IMR-90 (cell line): ENCODE data around the gene MAGEA12. TPM values are rescaled to one million over a fixed set of nuclear protein-coding genes. Genes with fewer than 3 reads are reported as not detected.
"Not testable (repeated sequence)": the region's sequence is repeated elsewhere in the genome, so short reads cannot be mapped to it uniquely, and the experiment has no call there.

Experiments used
- ATAC-seq: fragments of 200-7000 bp; cut with Tn5 transposase; 2 replicates; pipeline ENCODE4 v1.9.1; 2020; ENCODE audit warnings: low read depth, mild to moderate bottlenecking, moderate library complexity
- BruUV-seq: library from RNA; stranded (reverse); fragments of 400-500 nt; replicated peaks from 2 replicates; lab custom pipeline; 2021; lab: Mats Ljungman, UMichigan
- CTCF ChIA-PET: fragments of 300-600 bp; formaldehyde crosslinking; extraction: SDS; loops from one replicate; lab custom pipeline; 2021; ENCODE audit warnings: antibody characterized with exemption; lab: Yijun Ruan, JAX
- POLR2A ChIA-PET: fragments of 300-600 bp; sonication (Branson Sonifier 250); formaldehyde crosslinking; loops from one replicate; lab custom pipeline; 2022; ENCODE audit warnings: antibody characterized with exemption; ENCODE audit not compliant: unreplicated experiment; lab: Charles Lee
- DNase-seq: peaks from one replicate; pipeline ENCODE4 v3.0.0; 2013
- H2AFZ ChIP-seq: replicated peaks from 2 replicates; pipeline ENCODE3; 2013; ENCODE audit warnings: low read length, mild to moderate bottlenecking; ENCODE audit not compliant: poor library complexity
- H2AK5ac ChIP-seq: 2 replicates; pipeline ENCODE4 v1.6.1; 2013; ENCODE audit warnings: low read depth, low read length, inconsistent platforms
- H2AK9ac ChIP-seq: replicated peaks from 2 replicates; pipeline ENCODE3; 2013; ENCODE audit warnings: mild to moderate bottlenecking, low read depth, low read length, moderate library complexity; ENCODE audit not compliant: poor library complexity
- H2BK120ac ChIP-seq: 2 replicates; pipeline ENCODE4 v1.6.1; 2013; ENCODE audit warnings: low read depth, low read length, inconsistent platforms
- H2BK15ac ChIP-seq: 3 replicates; pipeline ENCODE4 v1.6.1; 2013; ENCODE audit warnings: low read depth, low read length, inconsistent platforms
- H2BK20ac ChIP-seq: 2 replicates; pipeline ENCODE4 v1.6.1; 2013; ENCODE audit warnings: low read depth, mild to moderate bottlenecking, inconsistent platforms, low read length, moderate library complexity
- H2BK5ac ChIP-seq: 2 replicates; pipeline ENCODE4 v1.6.1; 2013; ENCODE audit warnings: mild to moderate bottlenecking, low read depth, low read length, inconsistent platforms; ENCODE audit not compliant: poor library complexity, severe bottlenecking
- H3K14ac ChIP-seq: replicated peaks from 2 replicates; pipeline ENCODE4 v1.6.1; 2013; ENCODE audit warnings: low read depth, low read length, inconsistent platforms
- H3K18ac ChIP-seq: 2 replicates; pipeline ENCODE4 v1.6.1; 2013; ENCODE audit warnings: low read depth, low read length, control low read depth
- H3K23ac ChIP-seq: 2 replicates; pipeline ENCODE4 v1.6.1; 2013; ENCODE audit warnings: low read depth, low read length, inconsistent platforms
- H3K27ac ChIP-seq: 2 replicates; pipeline ENCODE4 v1.5.1; 2013; ENCODE audit warnings: mild to moderate bottlenecking, control low read depth, low read length; ENCODE audit not compliant: insufficient read depth
- H3K27me3 ChIP-seq: 2 replicates; pipeline ENCODE4 v1.6.1; 2013; ENCODE audit warnings: low read length; ENCODE audit not compliant: control insufficient read depth, insufficient read depth
- H3K36me3 ChIP-seq: 2 replicates; pipeline ENCODE4 v1.6.1; 2013; ENCODE audit warnings: low read length, mixed read lengths; ENCODE audit not compliant: control insufficient read depth, insufficient read depth
- H3K4ac ChIP-seq: 2 replicates; pipeline ENCODE4 v1.6.1; 2013; ENCODE audit warnings: low read depth, low read length, inconsistent platforms
- H3K4me1 ChIP-seq: 2 replicates; pipeline ENCODE4 v1.6.1; 2013; ENCODE audit warnings: low read length, mixed read lengths; ENCODE audit not compliant: control insufficient read depth, insufficient read depth
- H3K4me2 ChIP-seq: 2 replicates; pipeline ENCODE4 v1.6.1; 2013; ENCODE audit warnings: low read depth, mild to moderate bottlenecking, control low read depth, low read length, moderate library complexity
- H3K4me3 ChIP-seq: 2 replicates; pipeline ENCODE4 v1.5.1; 2013; ENCODE audit warnings: low read depth, mild to moderate bottlenecking, control low read depth, low read length, moderate library complexity; ENCODE audit not compliant: insufficient read depth
- H3K56ac ChIP-seq: 2 replicates; pipeline ENCODE4 v1.6.1; 2013; ENCODE audit warnings: low read length, inconsistent platforms; ENCODE audit not compliant: insufficient read depth; ENCODE audit errors: extremely low read depth
- H3K79me1 ChIP-seq, 2 experiments: 2 replicates each; pipeline ENCODE4 v1.6.1; 2013; ENCODE audit warnings: low read length in 2 of 2, inconsistent platforms in 1 of 2, low read depth in 1 of 2
- H3K9ac ChIP-seq: 2 replicates; pipeline ENCODE4 v1.6.1; 2013; ENCODE audit warnings: low read depth, low read length, control low read depth
- H3K9me1 ChIP-seq: 2 replicates; pipeline ENCODE4 v1.6.1; 2013; ENCODE audit warnings: low read length, inconsistent platforms; ENCODE audit not compliant: insufficient read depth
- H3K9me3 ChIP-seq: 2 replicates; pipeline ENCODE4 v1.6.1; 2013; ENCODE audit warnings: low read length; ENCODE audit not compliant: control insufficient read depth, insufficient read depth
- H4K20me1 ChIP-seq: 2 replicates; pipeline ENCODE4 v1.6.1; 2013; ENCODE audit warnings: low read length, inconsistent platforms; ENCODE audit not compliant: insufficient read depth
- H4K5ac ChIP-seq: 2 replicates; pipeline ENCODE4 v1.6.1; 2013; ENCODE audit warnings: mild to moderate bottlenecking, low read depth, low read length, control low read depth
- H4K8ac ChIP-seq, 2 experiments: 2 replicates each; pipeline ENCODE4 v1.6.1; 2013; ENCODE audit warnings: low read depth in 2 of 2, low read length in 2 of 2, control low read depth in 1 of 2, inconsistent platforms in 1 of 2
- H4K91ac ChIP-seq: 2 replicates; pipeline ENCODE4 v1.6.1; 2013; ENCODE audit warnings: low read depth, low read length, inconsistent platforms; ENCODE audit not compliant: insufficient read depth
- WGBS, 2 experiments: methylation state at CpG; one replicate each; pipeline versions ENCODE4 v1.1.5 to v1.1.7; 2013; ENCODE audit warnings: missing lambda C conversion rate in 2 of 2; ENCODE audit not compliant: insufficient read length in 1 of 2; ENCODE audit errors: extremely low coverage in 2 of 2; 5-methylcytosine and 5-hydroxymethylcytosine counted together
- dilution Hi-C: fragments of 300-500 bp; cut with HindIII; formaldehyde crosslinking; loops from one replicate; pipeline ENCODE4 v1.14.3; 2018; ENCODE audit warnings: low sequenced_read_pairs; ENCODE audit not compliant: unreplicated experiment
- in situ Hi-C: fragments of 300-500 bp; cut with MboI; formaldehyde crosslinking; loops from 3 replicates; pipeline ENCODE4 v1.14.3; 2019; ENCODE audit warnings: low sequenced_read_pairs, inconsistent platforms, mixed read lengths
- intact Hi-C: fragments of 100-400 bp; cut with micrococcal nuclease; formaldehyde crosslinking; loops from 2 replicates; pipeline ENCODE4 v1.10.0; 2022
- polyA plus RNA-seq, 3 experiments: library from polyadenylated mRNA; depleted of rRNA; stranded (reverse); fragments of >200 nt; gene quantifications; 2 replicates each; pipeline ENCODE4 v1.2.3, GENCODE V29; 2012; ENCODE audit warnings: low replicate concordance in 1 of 3
- total RNA-seq: library from RNA; depleted of rRNA; stranded (reverse); fragments of >200 nt; gene quantifications from 2 replicates; pipeline ENCODE4 v1.2.3, GENCODE V29; 2012

The MAGEA12 gene
- total and polyA plus RNA-seq, 2 of the 4 experiments (the other 2 are of a cell fraction): not detected

DNA sequence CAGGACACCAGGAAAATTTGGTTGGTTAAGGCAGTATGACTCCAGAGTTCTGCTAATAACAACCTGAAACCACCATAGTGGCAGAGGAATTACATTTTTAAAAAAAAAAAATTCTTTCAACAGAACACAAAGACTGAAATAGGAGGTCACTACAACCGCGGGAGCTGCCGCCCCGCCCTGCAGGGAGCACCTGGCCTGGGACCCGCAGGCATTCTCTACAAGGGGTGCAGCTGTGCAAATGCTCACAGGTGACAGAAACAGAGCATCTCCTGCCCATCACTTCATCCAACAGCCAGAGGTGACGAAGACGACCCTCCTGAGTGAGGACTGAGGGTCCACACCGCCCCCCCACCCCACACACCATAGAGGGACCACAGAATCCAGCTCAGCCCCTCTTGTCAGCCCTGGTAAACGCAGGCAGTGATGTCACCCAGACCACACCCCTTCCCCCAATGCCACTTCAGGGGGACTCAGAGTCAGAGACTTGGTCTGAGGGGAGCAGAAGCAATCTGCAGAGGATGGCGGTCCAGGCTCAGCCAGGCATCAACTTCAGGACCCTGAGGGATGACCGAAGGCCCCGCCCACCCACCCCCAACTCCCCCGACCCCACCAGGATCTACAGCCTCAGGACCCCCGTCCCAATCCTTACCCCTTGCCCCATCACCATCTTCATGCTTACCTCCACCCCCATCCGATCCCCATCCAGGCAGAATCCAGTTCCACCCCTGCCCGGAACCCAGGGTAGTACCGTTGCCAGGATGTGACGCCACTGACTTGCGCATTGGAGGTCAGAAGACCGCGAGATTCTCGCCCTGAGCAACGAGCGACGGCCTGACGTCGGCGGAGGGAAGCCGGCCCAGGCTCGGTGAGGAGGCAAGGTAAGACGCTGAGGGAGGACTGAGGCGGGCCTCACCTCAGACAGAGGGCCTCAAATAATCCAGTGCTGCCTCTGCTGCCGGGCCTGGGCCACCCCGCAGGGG lies 35.3 kb upstream of the MAGEA12 start, which contains the start of gene MAGEA3:
Gene MAGEA3, plus strand, starts transcription at position 843 of the 980 bp plus-strand sequence. CDS start 2,039 bp downstream, outside the sequence.
- H3K4me1 ChIP-seq, CTCF ChIA-PET, H2BK20ac ChIP-seq, H4K5ac ChIP-seq, H3K9me1 ChIP-seq, H3K14ac ChIP-seq, H2BK120ac ChIP-seq, H2BK5ac ChIP-seq, BruUV-seq, H3K4me2 ChIP-seq, in situ Hi-C loops, DNase-seq, H3K79me1 ChIP-seq, H2BK15ac ChIP-seq, H3K18ac ChIP-seq, H3K56ac ChIP-seq, H2AK5ac ChIP-seq, H3K36me3 ChIP-seq, H2AFZ ChIP-seq, intact Hi-C loops, H4K20me1 ChIP-seq, H4K8ac ChIP-seq, H3K4me3 ChIP-seq, H2AK9ac ChIP-seq, H3K9me3 ChIP-seq, H4K91ac ChIP-seq, POLR2A ChIA-PET, dilution Hi-C loops, H3K27ac ChIP-seq, ATAC-seq, H3K4ac ChIP-seq, H3K9ac ChIP-seq, H3K23ac ChIP-seq, H3K27me3 ChIP-seq: not testable (repeated sequence)
- no CpG with 5 or more reads among the region's 34 CpGs for WGBS, 2 experiments

DNA sequence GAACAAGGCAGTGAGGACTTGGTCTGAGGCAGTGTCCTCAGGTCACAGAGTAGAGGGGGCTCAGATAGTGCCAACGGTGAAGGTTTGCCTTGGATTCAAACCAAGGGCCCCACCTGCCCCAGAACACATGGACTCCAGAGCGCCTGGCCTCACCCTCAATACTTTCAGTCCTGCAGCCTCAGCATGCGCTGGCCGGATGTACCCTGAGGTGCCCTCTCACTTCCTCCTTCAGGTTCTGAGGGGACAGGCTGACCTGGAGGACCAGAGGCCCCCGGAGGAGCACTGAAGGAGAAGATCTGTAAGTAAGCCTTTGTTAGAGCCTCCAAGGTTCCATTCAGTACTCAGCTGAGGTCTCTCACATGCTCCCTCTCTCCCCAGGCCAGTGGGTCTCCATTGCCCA lies 33.2 kb upstream of the MAGEA12 start:
- H3K18ac ChIP-seq, H3K4me3 ChIP-seq, H4K91ac ChIP-seq, H3K27ac ChIP-seq, H2BK15ac ChIP-seq, H3K9me3 ChIP-seq, H3K4me1 ChIP-seq, H2BK120ac ChIP-seq, H3K23ac ChIP-seq, H2AFZ ChIP-seq, H3K56ac ChIP-seq, H3K9ac ChIP-seq, ATAC-seq, H2BK20ac ChIP-seq, H3K9me1 ChIP-seq, H3K14ac ChIP-seq, H2BK5ac ChIP-seq, H4K5ac ChIP-seq, H3K27me3 ChIP-seq, H4K8ac ChIP-seq, CTCF ChIA-PET, H3K4ac ChIP-seq, in situ Hi-C loops, dilution Hi-C loops, POLR2A ChIA-PET, H3K4me2 ChIP-seq, BruUV-seq, H3K36me3 ChIP-seq, intact Hi-C loops, H2AK9ac ChIP-seq, H3K79me1 ChIP-seq, H4K20me1 ChIP-seq, DNase-seq, H2AK5ac ChIP-seq: not testable (repeated sequence)
- WGBS, 2 experiments: no CpG with 5 or more reads among the region's 5 CpGs
